GM21737 (cell line): ENCODE results near the gene MACC1.

ENCODE experiments used
- ATAC-seq: cut with Tn5 transposase; IDR thresholded peaks from one replicate; pipeline ENCODE4 v1.9.1; 2021; ENCODE audit warnings: mild to moderate bottlenecking, moderate library complexity; ENCODE audit not compliant: unreplicated experiment

The MACC1 gene

DNA sequence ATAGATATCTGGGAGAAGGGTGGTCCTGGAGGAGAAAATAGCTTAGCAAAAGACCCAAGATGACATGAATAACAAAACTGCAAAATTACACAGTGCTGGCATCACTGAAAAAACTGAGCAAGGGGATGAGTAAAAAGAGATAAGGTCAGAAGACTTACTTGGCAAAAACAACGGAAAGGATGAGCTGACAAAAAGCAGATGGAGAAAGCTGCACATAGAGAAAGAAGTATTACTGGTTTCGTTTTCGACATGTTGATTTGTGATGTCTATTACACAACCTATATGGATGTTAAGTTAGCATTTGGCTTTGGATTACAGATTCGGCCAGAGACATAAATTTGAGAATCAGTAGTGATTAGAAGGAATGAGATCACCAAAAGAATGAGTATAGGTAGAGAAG is 132.1 kb downstream of the MACC1 start:
- ATAC-seq, result no peak
